ENCODE measurements around the gene GATA5. TPM values are rescaled to one million over a fixed set of nuclear protein-coding genes. Genes with fewer than 3 reads are reported as not detected.

Gene GATA5
- total RNA-seq, 4 donors from 2014 or later, result 0.26 to 17.8 (median 3.5) TPM; not detected in 1

DNA sequence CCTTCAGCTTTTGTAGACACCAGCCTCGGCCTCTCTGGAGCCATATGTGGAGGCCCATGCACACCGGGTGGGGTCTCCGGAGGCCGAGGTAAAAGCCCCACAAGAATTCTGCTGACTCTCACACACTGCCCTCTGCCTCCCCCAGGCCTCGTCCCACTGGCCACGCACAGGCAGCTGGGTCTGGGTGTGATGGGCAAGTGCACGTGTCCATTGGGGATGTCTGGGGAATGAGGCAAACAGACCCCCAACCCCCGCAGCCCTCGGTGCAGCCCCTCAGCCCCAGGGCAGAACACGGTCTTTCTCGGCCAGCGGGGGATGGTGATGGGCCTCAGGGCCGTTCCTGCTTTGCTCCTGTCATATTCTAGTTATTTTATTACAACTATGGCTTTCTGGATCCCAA is 44.0 kb upstream of the GATA5 start:
- no peak overlapping the region for H3K4me3 ChIP-seq
- intact Hi-C loops (cut with DNase I; ENCODE audit: low total_unique reads), result no loop called here
- H3K36me3 ChIP-seq, result no peaks in the 10 kb centered on the region
- H3K27me3 ChIP-seq, result peaks cover 0 to 4% of the 10 kb centered on the region in 2 donors
- no peak for DNase-seq
- H3K9me3 ChIP-seq, result no peaks in the 10 kb centered on the region
- no peaks in the 10 kb centered on the region for H3K4me1 ChIP-seq
- H3K27ac ChIP-seq, result no peak overlapping the region
- TF ChIP-seq POLR2A (IDR thresholded peaks at IDR 0.05), result no peak
- TF ChIP-seq, protein P1, sequence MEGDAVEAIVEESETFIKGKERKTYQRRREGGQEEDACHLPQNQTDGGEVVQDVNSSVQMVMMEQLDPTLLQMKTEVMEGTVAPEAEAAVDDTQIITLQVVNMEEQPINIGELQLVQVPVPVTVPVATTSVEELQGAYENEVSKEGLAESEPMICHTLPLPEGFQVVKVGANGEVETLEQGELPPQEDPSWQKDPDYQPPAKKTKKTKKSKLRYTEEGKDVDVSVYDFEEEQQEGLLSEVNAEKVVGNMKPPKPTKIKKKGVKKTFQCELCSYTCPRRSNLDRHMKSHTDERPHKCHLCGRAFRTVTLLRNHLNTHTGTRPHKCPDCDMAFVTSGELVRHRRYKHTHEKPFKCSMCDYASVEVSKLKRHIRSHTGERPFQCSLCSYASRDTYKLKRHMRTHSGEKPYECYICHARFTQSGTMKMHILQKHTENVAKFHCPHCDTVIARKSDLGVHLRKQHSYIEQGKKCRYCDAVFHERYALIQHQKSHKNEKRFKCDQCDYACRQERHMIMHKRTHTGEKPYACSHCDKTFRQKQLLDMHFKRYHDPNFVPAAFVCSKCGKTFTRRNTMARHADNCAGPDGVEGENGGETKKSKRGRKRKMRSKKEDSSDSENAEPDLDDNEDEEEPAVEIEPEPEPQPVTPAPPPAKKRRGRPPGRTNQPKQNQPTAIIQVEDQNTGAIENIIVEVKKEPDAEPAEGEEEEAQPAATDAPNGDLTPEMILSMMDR (IDR thresholded peaks at IDR 0.05), result no peak

DNA sequence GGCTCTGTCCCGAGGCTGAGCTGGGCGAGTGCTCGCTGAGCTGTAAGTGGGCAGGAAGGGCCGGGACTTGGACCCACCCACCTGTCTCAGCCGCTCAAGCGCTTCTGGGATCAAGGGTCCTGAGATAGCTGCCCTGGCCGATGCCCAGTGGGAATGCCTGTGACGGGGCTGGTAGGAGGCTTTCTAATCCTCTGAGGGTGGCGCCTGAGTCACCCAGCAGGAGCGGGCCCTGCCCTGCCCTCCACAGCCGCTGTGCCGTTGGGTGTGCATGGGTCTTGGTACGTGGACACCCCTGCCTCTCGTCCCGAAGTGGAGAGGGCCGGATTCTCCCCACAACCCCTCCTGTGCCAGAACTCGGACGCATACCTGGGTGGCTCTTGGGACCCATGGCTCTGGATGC is 43.1 kb upstream of the GATA5 start:
- TF ChIP-seq POLR2A (IDR thresholded peaks at IDR 0.05), result no peak
- TF ChIP-seq, protein P1 (IDR thresholded peaks at IDR 0.05), result no peak
- no peaks in the 10 kb centered on the region for H3K4me1 ChIP-seq
- H3K4me3 ChIP-seq, result no peak overlapping the region
- no peaks in the 10 kb centered on the region for H3K9me3 ChIP-seq
- intact Hi-C loops (cut with DNase I; ENCODE audit: low total_unique reads), result no loop called here
- H3K36me3 ChIP-seq, result no peaks in the 10 kb centered on the region
- no peak overlapping the region for H3K27ac ChIP-seq
- peaks cover 0 to 4% of the 10 kb centered on the region in 2 donors for H3K27me3 ChIP-seq
- DNase-seq, result no peak

DNA sequence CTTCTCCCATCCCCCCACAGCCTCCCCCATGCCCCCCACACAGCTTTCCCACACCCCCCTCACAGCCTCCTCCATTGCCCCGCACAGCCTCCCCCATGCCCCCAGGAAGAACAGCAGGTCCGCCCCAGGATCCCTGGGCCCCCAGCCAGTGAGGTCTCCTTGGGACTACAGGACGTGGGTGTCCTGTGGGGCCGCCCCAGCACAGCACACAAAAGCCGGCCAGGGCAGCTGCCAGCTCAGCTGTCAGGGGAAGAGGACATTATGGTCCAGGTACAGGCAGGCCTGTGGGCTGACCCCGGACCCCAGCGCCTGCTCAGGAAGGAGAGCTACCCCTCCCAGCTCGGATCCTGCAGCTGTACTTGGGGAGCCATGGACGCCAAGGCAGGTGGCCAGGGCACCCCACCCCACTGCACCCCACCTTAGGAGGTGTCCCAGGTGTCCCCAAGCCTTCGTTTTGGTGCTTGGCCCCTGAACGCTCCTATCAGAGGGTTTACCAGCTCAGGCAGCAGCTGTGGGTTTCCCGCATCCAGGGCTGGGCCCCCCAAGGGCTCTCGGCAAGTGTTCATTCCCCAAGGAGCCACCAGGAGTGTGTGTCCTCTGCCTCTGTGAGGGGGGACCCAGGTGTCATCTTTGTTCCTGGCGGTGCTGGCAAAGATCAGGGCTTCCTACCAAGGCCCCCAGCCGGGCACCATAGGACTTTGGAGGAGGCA is 42.3 kb upstream of the GATA5 start:
- intact Hi-C loops (cut with DNase I; ENCODE audit: low total_unique reads), result no loop called here
- no peak for TF ChIP-seq POLR2A (IDR thresholded peaks at IDR 0.05)
- TF ChIP-seq, protein P1 (IDR thresholded peaks at IDR 0.05), result no peak
- Histone ChIP-seq H3K36me3 (no peaks in the 10 kb centered on the region), H3K9me3 (no peaks in the 10 kb centered on the region), H3K27me3 (peaks cover 0 to 4% of the 10 kb centered on the region in 2 donors), H3K4me1 (no peaks in the 10 kb centered on the region), H3K27ac (no peak overlapping the region), H3K4me3 (no peak overlapping the region)
- no peak for DNase-seq

DNA sequence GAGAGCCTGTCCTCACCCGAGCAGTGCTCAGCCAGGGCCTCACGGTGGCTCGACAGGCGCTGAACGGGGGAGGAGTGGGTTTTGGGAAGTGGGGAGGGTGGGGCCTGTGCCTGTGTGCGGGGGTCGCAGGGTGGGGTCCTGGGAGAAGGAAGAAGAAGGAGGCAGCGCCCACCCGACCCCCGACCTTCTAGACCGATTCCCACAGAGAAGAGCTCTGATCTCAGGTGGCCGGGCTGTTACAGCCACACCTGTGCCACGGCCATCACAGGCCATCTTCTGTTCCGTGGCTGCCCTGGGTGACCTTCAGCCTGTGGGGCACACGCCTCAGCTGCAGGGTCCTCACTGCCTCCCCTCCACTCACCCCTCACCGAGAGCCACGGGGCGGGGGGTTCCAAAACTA is 41.4 kb upstream of the GATA5 start:
- intact Hi-C loops (cut with DNase I; ENCODE audit: low total_unique reads), result no loop called here

DNA sequence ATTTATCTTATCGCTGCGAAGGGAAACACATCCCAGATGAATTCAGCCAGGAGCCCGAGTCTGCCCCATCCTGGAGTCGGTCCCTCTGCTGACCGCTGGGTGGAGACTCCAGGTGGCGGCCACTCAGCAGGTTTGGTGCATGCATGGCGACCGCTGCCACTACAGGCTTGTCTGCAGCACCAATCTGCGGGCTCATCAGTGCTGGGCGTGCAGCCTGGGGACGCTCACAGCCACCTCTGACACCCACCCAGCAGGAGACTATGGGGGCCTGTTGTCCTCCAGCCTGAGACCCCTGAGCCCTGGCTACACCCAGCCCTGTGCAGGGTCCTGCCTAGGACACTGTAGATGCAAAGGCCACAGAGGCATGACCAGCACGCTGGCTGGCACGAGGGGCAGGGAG is 40.5 kb upstream of the GATA5 start:
- Histone ChIP-seq H3K4me1 (no peaks in the 10 kb centered on the region), H3K36me3 (no peaks in the 10 kb centered on the region), H3K4me3 (no peak overlapping the region), H3K9me3 (no peaks in the 10 kb centered on the region), H3K27me3 (no peaks in the 10 kb centered on the region), H3K27ac (no peak overlapping the region)
- intact Hi-C loops (cut with DNase I; ENCODE audit: low total_unique reads), result no loop called here
- TF ChIP-seq, protein P1 (IDR thresholded peaks at IDR 0.05), result no peak
- TF ChIP-seq POLR2A (IDR thresholded peaks at IDR 0.05), result no peak
- no peak for DNase-seq

More for the DNA sequence above, 41.4 kb upstream of the GATA5 start:
- Histone ChIP-seq H3K27me3 (no peaks in the 10 kb centered on the region), H3K4me3 (no peak overlapping the region), H3K36me3 (no peaks in the 10 kb centered on the region), H3K4me1 (no peaks in the 10 kb centered on the region), H3K9me3 (no peaks in the 10 kb centered on the region), H3K27ac (no peak overlapping the region)
- TF ChIP-seq, protein P1 (IDR thresholded peaks at IDR 0.05), result no peak
- no peak for TF ChIP-seq POLR2A (IDR thresholded peaks at IDR 0.05)
- no peak for DNase-seq

Measured in uterus (tissue), 4 donors.